OCI-LY1 (cell line): Measurements from ENCODE around the gene PHOSPHO2.

ENCODE experiments used
- H2AFZ ChIP-seq: fragments of 200-600 bp; sonication (generic), shearing (Covaris generic); 2 replicates; pipeline ENCODE4 v1.6.0; 2014; ENCODE audit warnings: antibody characterized with exemption, mild to moderate bottlenecking, low read length
- H3F3A ChIP-seq: fragments of 200-600 bp; sonication (generic), shearing (Covaris generic); 2 replicates; pipeline ENCODE4 v1.6.0; 2014; ENCODE audit warnings: mild to moderate bottlenecking, antibody characterized with exemption, low read length, moderate library complexity; ENCODE audit not compliant: insufficient read depth
- H3K27ac ChIP-seq: fragments of 200-600 bp; sonication (generic); 2 replicates; pipeline ENCODE4 v1.5.1; 2014; ENCODE audit warnings: low read length, mixed run types, mild to moderate bottlenecking, low read depth; ENCODE audit not compliant: poor library complexity, severe bottlenecking
- H3K27me3 ChIP-seq: fragments of 200-600 bp; sonication (generic); 2 replicates; pipeline ENCODE4 v1.6.0; 2014; ENCODE audit warnings: antibody characterized with exemption, mild to moderate bottlenecking, low read length, moderate library complexity; ENCODE audit not compliant: insufficient read depth
- H3K36me3 ChIP-seq: fragments of 200-600 bp; sonication (generic); 2 replicates; pipeline ENCODE4 v1.6.1; 2014; ENCODE audit warnings: mild to moderate bottlenecking, antibody characterized with exemption, low read length, moderate library complexity, mixed read lengths; ENCODE audit not compliant: insufficient read depth
- H3K4me1 ChIP-seq: fragments of 200-600 bp; sonication (generic); 2 replicates; pipeline ENCODE4 v1.5.1; 2014; ENCODE audit warnings: mild to moderate bottlenecking, low read length, moderate library complexity; ENCODE audit not compliant: insufficient read depth, severe bottlenecking
- H3K4me2 ChIP-seq: fragments of 200-600 bp; sonication (generic), shearing (Covaris generic); 2 replicates; pipeline ENCODE4 v1.6.1; 2014; ENCODE audit warnings: low read length
- H3K4me3 ChIP-seq: fragments of 200-600 bp; sonication (generic); 2 replicates; pipeline ENCODE4 v1.5.1; 2014; ENCODE audit warnings: low read length, low read depth, mild to moderate bottlenecking, mixed read lengths; ENCODE audit not compliant: poor library complexity, severe bottlenecking
- H3K79me2 ChIP-seq: fragments of 200-600 bp; shearing (Covaris generic); 2 replicates; pipeline ENCODE4 v1.6.1; 2016; ENCODE audit warnings: mixed run types, low read length, mixed read lengths; ENCODE audit not compliant: insufficient read depth
- H3K9ac ChIP-seq: fragments of 200-600 bp; sonication (generic), shearing (Covaris generic); 2 replicates; pipeline ENCODE4 v1.6.1; 2014; ENCODE audit warnings: mild to moderate bottlenecking, low read length, mixed read lengths
- H3K9me2 ChIP-seq: fragments of 200-600 bp; sonication (generic), shearing (Covaris generic); 2 replicates; pipeline ENCODE4 v1.6.1; 2014; ENCODE audit warnings: low read depth, mild to moderate bottlenecking, low read length, mixed read lengths
- H3K9me3 ChIP-seq: fragments of 200-600 bp; shearing (Covaris generic); 2 replicates; pipeline ENCODE4 v1.6.1; 2014; ENCODE audit warnings: low read length, mixed read lengths
- H4K20me1 ChIP-seq: fragments of 200-600 bp; sonication (generic), shearing (Covaris generic); 2 replicates; pipeline ENCODE4 v1.6.0; 2016; ENCODE audit warnings: mild to moderate bottlenecking, low read length; ENCODE audit not compliant: insufficient read depth
- EZH2 ChIP-seq: fragments of 200-600 bp; sonication (generic), shearing (Covaris generic); IDR thresholded peaks from 2 replicates; pipeline ENCODE4 v1.8.0; 2017; ENCODE audit warnings: borderline replicate concordance, mixed run types, mild to moderate bottlenecking, antibody characterized with exemption, low read length, moderate library complexity, mixed read lengths
- TF ChIP-seq, protein P1 (sequence below): fragments of 200-600 bp; sonication (generic), shearing (Covaris generic); IDR thresholded peaks from 2 replicates; pipeline ENCODE4 v1.5.1; 2017; ENCODE audit warnings: mild to moderate bottlenecking, antibody characterized with exemption, low read length, moderate library complexity, mixed read lengths

The PHOSPHO2 gene

DNA sequence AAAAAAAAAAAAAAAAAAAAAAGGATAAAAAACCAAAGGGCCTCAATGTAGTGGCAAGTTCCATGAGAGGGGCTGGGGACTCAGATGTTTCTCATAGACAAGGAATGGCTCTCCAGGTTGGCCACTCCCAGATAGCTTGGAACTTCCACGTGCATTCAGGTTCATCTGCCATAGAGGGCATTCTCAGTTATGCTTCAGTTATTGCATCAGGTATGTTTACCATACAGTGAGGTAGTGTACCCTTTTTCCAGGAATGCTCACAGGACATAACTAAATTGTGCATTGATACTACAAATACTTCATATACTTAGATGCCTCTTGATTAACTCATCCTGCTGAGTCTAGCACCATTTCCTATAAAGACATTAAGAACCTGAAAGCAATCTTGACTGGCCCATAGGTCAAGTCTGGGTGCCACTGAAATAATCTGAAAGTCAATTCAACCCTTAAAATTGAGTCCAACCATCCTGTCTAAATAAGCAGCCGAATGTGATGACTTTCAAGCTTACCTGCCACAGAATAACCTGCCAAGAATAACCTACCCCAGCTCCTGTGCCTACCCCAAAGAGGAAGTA lies 24.7 kb downstream of the PHOSPHO2 start:
- no peaks in the 10 kb centered on the region for H3K9me2 ChIP-seq
- no peak overlapping the region for H2AFZ ChIP-seq
- H3K4me1 ChIP-seq = no peaks in the 10 kb centered on the region
- no peaks in the 10 kb centered on the region for H3K27me3 ChIP-seq
- no peaks in the 10 kb centered on the region for H4K20me1 ChIP-seq
- H3K9ac ChIP-seq = no peak overlapping the region
- TF ChIP-seq, protein P1, sequence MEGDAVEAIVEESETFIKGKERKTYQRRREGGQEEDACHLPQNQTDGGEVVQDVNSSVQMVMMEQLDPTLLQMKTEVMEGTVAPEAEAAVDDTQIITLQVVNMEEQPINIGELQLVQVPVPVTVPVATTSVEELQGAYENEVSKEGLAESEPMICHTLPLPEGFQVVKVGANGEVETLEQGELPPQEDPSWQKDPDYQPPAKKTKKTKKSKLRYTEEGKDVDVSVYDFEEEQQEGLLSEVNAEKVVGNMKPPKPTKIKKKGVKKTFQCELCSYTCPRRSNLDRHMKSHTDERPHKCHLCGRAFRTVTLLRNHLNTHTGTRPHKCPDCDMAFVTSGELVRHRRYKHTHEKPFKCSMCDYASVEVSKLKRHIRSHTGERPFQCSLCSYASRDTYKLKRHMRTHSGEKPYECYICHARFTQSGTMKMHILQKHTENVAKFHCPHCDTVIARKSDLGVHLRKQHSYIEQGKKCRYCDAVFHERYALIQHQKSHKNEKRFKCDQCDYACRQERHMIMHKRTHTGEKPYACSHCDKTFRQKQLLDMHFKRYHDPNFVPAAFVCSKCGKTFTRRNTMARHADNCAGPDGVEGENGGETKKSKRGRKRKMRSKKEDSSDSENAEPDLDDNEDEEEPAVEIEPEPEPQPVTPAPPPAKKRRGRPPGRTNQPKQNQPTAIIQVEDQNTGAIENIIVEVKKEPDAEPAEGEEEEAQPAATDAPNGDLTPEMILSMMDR = no peak
- no peak for TF ChIP-seq EZH2
- no peak overlapping the region for H3K4me2 ChIP-seq
- H3K27ac ChIP-seq = no peak overlapping the region
- no peak overlapping the region for H3K4me3 ChIP-seq
- H3F3A ChIP-seq = no peaks in the 10 kb centered on the region
- no peaks in the 10 kb centered on the region for H3K9me3 ChIP-seq
- H3K79me2 ChIP-seq = no peaks in the 10 kb centered on the region
- H3K36me3 ChIP-seq = no peaks in the 10 kb centered on the region

DNA sequence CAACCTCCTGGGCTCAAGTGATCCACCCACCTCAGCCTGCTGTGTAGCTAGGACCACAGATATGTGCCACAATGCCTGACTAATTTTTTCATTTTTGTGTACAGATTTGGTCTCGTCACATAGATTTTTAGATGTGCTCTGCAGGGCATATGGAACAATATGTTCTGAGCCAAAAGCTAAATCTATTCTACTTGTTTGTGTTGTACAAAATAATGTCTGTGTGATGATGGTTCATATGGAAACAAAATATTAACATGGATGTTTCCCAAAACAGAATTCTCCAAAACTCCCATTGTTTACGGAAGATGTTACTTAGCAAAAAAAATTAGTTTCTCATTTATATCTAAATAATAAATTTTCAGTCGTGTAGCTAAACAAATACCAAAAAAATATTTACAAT lies 26.7 kb downstream of the PHOSPHO2 start:
- no peaks in the 10 kb centered on the region for H3K27me3 ChIP-seq
- H3K4me1 ChIP-seq = no peaks in the 10 kb centered on the region
- H3K9me3 ChIP-seq = no peaks in the 10 kb centered on the region
- no peaks in the 10 kb centered on the region for H4K20me1 ChIP-seq
- H3K36me3 ChIP-seq = no peaks in the 10 kb centered on the region
- no peak overlapping the region for H3K9ac ChIP-seq
- no peak overlapping the region for H2AFZ ChIP-seq
- TF ChIP-seq EZH2 = no peak
- TF ChIP-seq, protein P1 = no peak
- H3K4me3 ChIP-seq = no peak overlapping the region
- no peak overlapping the region for H3K27ac ChIP-seq
- no peaks in the 10 kb centered on the region for H3F3A ChIP-seq
- no peaks in the 10 kb centered on the region for H3K9me2 ChIP-seq
- H3K79me2 ChIP-seq = no peaks in the 10 kb centered on the region
- H3K4me2 ChIP-seq = no peak overlapping the region

DNA sequence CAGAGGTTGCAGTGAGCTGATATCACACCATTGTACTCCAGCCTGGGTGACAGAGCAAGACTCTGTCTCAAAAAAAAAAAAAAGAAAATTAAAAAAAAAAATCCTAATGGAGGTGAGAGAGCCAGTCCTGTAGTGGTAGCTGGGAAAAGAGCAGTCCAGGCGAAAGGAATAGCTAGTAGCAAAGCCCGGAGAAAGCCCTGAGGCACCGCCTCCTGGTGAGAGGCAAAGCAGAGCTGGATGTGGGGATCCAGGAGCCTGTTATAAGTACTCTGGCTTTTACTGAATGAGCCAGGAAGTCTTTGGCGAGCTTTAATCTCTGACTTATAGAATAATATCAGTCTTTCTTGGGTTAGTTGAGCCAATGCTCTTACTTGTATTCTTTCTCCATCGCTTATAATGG lies 32.8 kb downstream of the PHOSPHO2 start:
- Histone ChIP-seq H3K4me3 (no peak overlapping the region), H3K4me2 (no peak overlapping the region), H3K79me2 (no peaks in the 10 kb centered on the region), H4K20me1 (no peaks in the 10 kb centered on the region), H3K9ac (no peak overlapping the region), H3K9me2 (no peaks in the 10 kb centered on the region), H3K27ac (no peak overlapping the region), H2AFZ (no peak overlapping the region), H3K9me3 (no peaks in the 10 kb centered on the region), H3K4me1 (no peaks in the 10 kb centered on the region), H3K36me3 (no peaks in the 10 kb centered on the region), H3F3A (no peaks in the 10 kb centered on the region), H3K27me3 (no peaks in the 10 kb centered on the region)
- TF ChIP-seq EZH2 = no peak
- TF ChIP-seq, protein P1 = no peak
